Measurements from ENCODE around the gene STN1.

- no peak for TF ChIP-seq CTCF (IDR thresholded peaks at IDR 0.05 in 2 of 3, conservative IDR thresholded peaks at IDR 0.05 in 1 of 3; ENCODE audit: borderline replicate concordance in 1 of 3, insufficient read depth in 1 of 3, low read depth in 2 of 3, low read length in 2 of 3)
- no peak for TF ChIP-seq ZFX (IDR thresholded peaks at IDR 0.05)
- TF ChIP-seq ZBTB33 (IDR thresholded peaks at IDR 0.05; ENCODE audit: extremely low read depth, insufficient replicate concordance, low read length): no peak
- TF ChIP-seq SP1 (IDR thresholded peaks at IDR 0.05; ENCODE audit: low read depth): no peak
- TF ChIP-seq EZH2 (IDR thresholded peaks at IDR 0.05): no peak
These were observed 59.6 kb downstream of the STN1 start for GRCh38 chr10:103858360-103858759.
